Measurements from ENCODE around the gene TMEM108.
A peak's percentile ranks its signal among the peaks of the same experiment; 100 is the strongest.

Gene TMEM108

DNA sequence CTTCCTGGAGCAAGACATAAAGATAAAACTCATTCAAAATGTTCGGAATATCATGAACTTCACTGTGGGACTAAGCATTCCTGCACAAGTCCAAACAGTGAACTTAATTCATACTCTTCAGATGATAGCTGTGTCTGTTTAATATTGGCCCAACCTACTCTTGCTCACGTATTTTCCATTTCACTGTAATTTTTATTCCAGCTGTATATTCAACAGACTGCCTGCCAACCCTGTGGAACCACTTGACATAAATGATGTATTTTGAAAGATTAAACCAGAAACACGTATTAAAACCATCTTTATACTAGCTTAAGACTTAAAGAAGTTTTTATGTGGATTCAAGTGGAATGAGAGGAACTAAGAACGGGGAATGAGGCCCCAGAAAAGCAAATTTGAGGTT, 172.5 kb downstream of the TMEM108 start:
- no peak for DNase-seq (ENCODE audit: low read depth, low spot score)
- Histone ChIP-seq H3K4me3 (ENCODE audit: insufficient read length, low read depth) (no peak overlapping the region), H3K36me3 (ENCODE audit: insufficient read depth, insufficient read length, low read length) (no peaks in the 10 kb centered on the region), H3K9ac (ENCODE audit: insufficient read length, low read depth) (no peak overlapping the region), H3K4me1 (ENCODE audit: insufficient read depth, insufficient read length) (peaks cover 4% of the 10 kb centered on the region), H3K27me3 (ENCODE audit: insufficient read depth, insufficient read length) (no peaks in the 10 kb centered on the region), H3K9me3 (ENCODE audit: insufficient read depth, low read length) (no peaks in the 10 kb centered on the region)
- TF ChIP-seq YY1 (IDR thresholded peaks at IDR 0.05; ENCODE audit: insufficient read depth, insufficient read length) (no peak), SUZ12 (IDR thresholded peaks at IDR 0.05; ENCODE audit: extremely low read depth, insufficient read depth, insufficient read length) (no peak), ZNF274 (IDR thresholded peaks at IDR 0.05; ENCODE audit: low read depth, low read length) (no peak)

DNA sequence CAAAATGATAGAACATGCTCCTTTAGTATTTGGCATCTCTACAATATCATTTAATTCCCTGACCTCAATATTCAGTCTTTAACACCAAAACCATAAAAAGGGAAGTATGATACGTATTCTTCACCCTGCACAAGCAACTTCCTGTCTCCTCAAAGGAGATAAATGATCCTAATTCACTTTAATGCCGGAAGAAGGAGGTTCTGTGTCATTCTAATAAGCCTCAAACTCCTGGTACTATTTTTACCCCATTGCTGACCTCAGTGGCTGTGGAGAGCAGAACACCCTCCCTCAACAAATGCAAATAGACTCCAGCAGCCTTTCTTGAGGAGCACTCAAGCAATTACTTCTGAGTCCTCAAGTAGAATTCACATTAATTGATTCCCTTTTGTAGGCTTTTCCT, 173.3 kb downstream of the TMEM108 start:
- no peak overlapping the region for H3K9ac ChIP-seq (ENCODE audit: insufficient read length, low read depth)
- peak; percentile 70 for DNase-seq (ENCODE audit: low read depth, low spot score)
- no peaks in the 10 kb centered on the region for H3K9me3 ChIP-seq (ENCODE audit: insufficient read depth, low read length)
- no peak for TF ChIP-seq SUZ12 (IDR thresholded peaks at IDR 0.05; ENCODE audit: extremely low read depth, insufficient read depth, insufficient read length)
- TF ChIP-seq YY1 (IDR thresholded peaks at IDR 0.05; ENCODE audit: insufficient read depth, insufficient read length) = no peak
- TF ChIP-seq ZNF274 (IDR thresholded peaks at IDR 0.05; ENCODE audit: low read depth, low read length) = no peak
- no peak overlapping the region for H3K4me3 ChIP-seq (ENCODE audit: insufficient read length, low read depth)
- H3K4me1 ChIP-seq (ENCODE audit: insufficient read depth, insufficient read length) = peaks cover 2% of the 10 kb centered on the region
- H3K36me3 ChIP-seq (ENCODE audit: insufficient read depth, insufficient read length, low read length) = no peaks in the 10 kb centered on the region
- H3K27me3 ChIP-seq (ENCODE audit: insufficient read depth, insufficient read length) = no peaks in the 10 kb centered on the region

DNA sequence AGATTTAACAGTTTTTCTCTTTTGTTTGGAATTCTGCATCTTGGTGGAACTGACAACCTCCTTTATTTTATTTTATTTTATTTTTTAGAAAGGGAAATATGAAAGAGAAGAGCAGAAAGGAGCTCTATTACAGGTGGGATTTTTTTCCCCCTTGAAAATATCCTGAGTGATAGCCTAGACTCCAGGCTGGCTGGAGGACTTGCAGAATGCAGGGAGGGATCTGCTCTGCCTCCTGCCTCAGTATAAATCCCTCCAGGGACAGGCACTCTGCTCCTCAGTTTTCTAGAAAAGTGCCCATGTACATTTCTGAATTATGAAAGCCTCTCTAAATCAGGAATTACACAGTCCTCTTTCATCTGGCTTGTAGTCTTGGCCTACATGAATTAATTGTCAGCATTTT, 173.7 kb downstream of the TMEM108 start:
- Histone ChIP-seq H3K9ac (ENCODE audit: insufficient read length, low read depth) (no peak overlapping the region), H3K4me3 (ENCODE audit: insufficient read length, low read depth) (no peak overlapping the region), H3K36me3 (ENCODE audit: insufficient read depth, insufficient read length, low read length) (no peaks in the 10 kb centered on the region), H3K9me3 (ENCODE audit: insufficient read depth, low read length) (no peaks in the 10 kb centered on the region), H3K4me1 (ENCODE audit: insufficient read depth, insufficient read length) (peaks cover 2% of the 10 kb centered on the region), H3K27me3 (ENCODE audit: insufficient read depth, insufficient read length) (no peaks in the 10 kb centered on the region)
- TF ChIP-seq SUZ12 (IDR thresholded peaks at IDR 0.05; ENCODE audit: extremely low read depth, insufficient read depth, insufficient read length) (no peak), ZNF274 (IDR thresholded peaks at IDR 0.05; ENCODE audit: low read depth, low read length) (no peak), YY1 (IDR thresholded peaks at IDR 0.05; ENCODE audit: insufficient read depth, insufficient read length) (no peak)
- DNase-seq (ENCODE audit: low read depth, low spot score) = no peak

DNA sequence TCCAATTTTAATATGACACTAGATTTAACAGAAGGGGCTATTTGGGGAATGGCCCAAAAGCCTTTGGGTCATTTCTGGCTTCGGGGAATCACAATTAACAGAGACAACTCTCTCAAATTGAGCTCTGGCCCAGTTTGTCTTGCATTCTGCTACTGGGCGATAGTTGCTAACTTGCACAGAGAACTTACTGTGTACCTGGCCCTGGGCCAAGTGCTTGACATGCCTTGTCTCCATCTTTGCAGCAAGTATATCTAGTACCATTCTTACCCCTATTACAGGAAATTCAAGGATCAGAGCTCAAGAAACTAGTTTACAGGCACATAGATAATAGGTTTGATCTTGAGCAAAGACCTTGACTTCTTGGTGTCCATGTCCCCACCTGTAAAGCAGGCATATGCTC, 175.7 kb downstream of the TMEM108 start:
- Histone ChIP-seq H3K9me3 (ENCODE audit: insufficient read depth, low read length) (no peaks in the 10 kb centered on the region), H3K36me3 (ENCODE audit: insufficient read depth, insufficient read length, low read length) (no peaks in the 10 kb centered on the region), H3K4me3 (ENCODE audit: insufficient read length, low read depth) (no peak overlapping the region), H3K4me1 (ENCODE audit: insufficient read depth, insufficient read length) (no peaks in the 10 kb centered on the region), H3K27me3 (ENCODE audit: insufficient read depth, insufficient read length) (no peaks in the 10 kb centered on the region), H3K9ac (ENCODE audit: insufficient read length, low read depth) (no peak overlapping the region)
- no peak for TF ChIP-seq ZNF274 (IDR thresholded peaks at IDR 0.05; ENCODE audit: low read depth, low read length)
- TF ChIP-seq SUZ12 (IDR thresholded peaks at IDR 0.05; ENCODE audit: extremely low read depth, insufficient read depth, insufficient read length) = no peak
- TF ChIP-seq YY1 (IDR thresholded peaks at IDR 0.05; ENCODE audit: insufficient read depth, insufficient read length) = no peak
- no peak for DNase-seq (ENCODE audit: low read depth, low spot score)

DNA sequence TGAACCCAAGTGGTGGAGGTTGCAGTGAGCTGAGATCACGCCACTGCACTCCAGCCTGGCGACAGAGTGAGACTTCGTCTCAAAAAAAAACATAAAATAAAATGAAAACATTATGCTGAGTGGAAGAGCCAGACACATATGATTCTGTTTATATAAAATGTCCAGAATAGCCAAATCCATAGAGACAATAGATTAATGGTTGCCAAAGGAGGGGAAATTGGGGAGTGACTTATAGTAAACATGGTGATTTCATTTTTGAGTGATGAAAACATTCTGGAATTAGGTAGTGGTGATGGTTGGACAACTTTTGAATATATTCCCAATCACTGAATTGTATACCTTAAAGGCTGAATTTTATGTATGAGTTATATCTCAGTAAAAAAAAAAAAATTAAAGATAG, 189.6 kb downstream of the TMEM108 start:
- Histone ChIP-seq H3K9ac (ENCODE audit: insufficient read length, low read depth) (no peak overlapping the region), H3K36me3 (ENCODE audit: insufficient read depth, insufficient read length, low read length) (no peaks in the 10 kb centered on the region), H3K9me3 (ENCODE audit: insufficient read depth, low read length) (peaks cover 4% of the 10 kb centered on the region; the same call in 1 of the 2 replicates), H3K4me1 (ENCODE audit: insufficient read depth, insufficient read length) (no peaks in the 10 kb centered on the region), H3K4me3 (ENCODE audit: insufficient read length, low read depth) (no peak overlapping the region), H3K27me3 (ENCODE audit: insufficient read depth, insufficient read length) (no peaks in the 10 kb centered on the region)
- no peak for DNase-seq (ENCODE audit: low read depth, low spot score)
- TF ChIP-seq ZNF274 (IDR thresholded peaks at IDR 0.05; ENCODE audit: low read depth, low read length) (no peak), SUZ12 (IDR thresholded peaks at IDR 0.05; ENCODE audit: extremely low read depth, insufficient read depth, insufficient read length) (no peak), YY1 (IDR thresholded peaks at IDR 0.05; ENCODE audit: insufficient read depth, insufficient read length) (no peak)

DNA sequence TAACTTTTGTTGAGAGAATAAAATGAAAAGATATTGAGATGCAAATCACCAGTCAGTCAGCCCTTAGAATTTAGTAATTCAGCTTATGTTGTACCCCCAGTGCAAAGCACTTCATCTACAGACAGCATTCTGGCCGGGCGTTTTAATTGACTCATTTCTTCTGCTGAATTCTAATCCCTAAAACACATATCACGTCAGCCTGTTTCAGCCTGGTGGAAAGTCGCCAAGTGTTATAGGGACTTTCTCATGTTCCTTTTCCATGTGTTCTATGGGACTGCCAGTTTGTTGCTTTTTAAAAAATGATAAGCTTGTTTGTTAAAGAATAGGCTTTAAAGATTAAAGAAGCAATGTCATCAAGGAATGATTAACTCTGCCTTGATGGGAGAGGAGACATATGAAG, 192.0 kb downstream of the TMEM108 start:
- H3K27me3 ChIP-seq (ENCODE audit: insufficient read depth, insufficient read length) = no peaks in the 10 kb centered on the region

DNA sequence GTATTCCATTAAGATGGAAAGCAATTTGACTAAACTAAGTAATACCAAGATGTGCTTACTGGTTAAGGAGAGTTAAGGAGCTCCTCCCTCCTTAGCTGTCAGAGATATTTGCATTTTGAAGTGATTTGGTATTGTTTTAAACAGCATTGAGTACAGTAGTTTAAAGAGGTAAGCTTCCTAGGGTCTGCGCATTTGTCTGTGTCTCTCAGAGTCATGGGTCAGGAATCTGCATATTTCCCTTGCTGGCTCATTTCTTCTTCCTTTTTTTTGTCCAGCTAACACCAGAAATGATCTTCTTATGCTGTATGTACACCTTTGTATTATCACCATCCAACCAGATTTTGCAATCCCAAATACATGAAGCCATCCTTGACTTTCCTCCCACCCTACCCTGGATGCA, 198.7 kb downstream of the TMEM108 start:
- H3K4me3 ChIP-seq (ENCODE audit: insufficient read length, low read depth) = no peak overlapping the region
- TF ChIP-seq SUZ12 (IDR thresholded peaks at IDR 0.05; ENCODE audit: extremely low read depth, insufficient read depth, insufficient read length) = no peak
- TF ChIP-seq ZNF274 (IDR thresholded peaks at IDR 0.05; ENCODE audit: low read depth, low read length) = no peak
- no peak for TF ChIP-seq YY1 (IDR thresholded peaks at IDR 0.05; ENCODE audit: insufficient read depth, insufficient read length)
- no peaks in the 10 kb centered on the region; the same call in 1 of the 2 replicates for H3K9me3 ChIP-seq (ENCODE audit: insufficient read depth, low read length)
- H3K9ac ChIP-seq (ENCODE audit: insufficient read length, low read depth) = no peak overlapping the region
- DNase-seq (ENCODE audit: low read depth, low spot score) = no peak
- no peaks in the 10 kb centered on the region for H3K27me3 ChIP-seq (ENCODE audit: insufficient read depth, insufficient read length)
- no peaks in the 10 kb centered on the region for H3K36me3 ChIP-seq (ENCODE audit: insufficient read depth, insufficient read length, low read length)
- H3K4me1 ChIP-seq (ENCODE audit: insufficient read depth, insufficient read length) = no peaks in the 10 kb centered on the region

More for the DNA sequence above, 192.0 kb downstream of the TMEM108 start:
- DNase-seq (ENCODE audit: low read depth, low spot score) = no peak
- no peak overlapping the region for H3K9ac ChIP-seq (ENCODE audit: insufficient read length, low read depth)
- H3K9me3 ChIP-seq (ENCODE audit: insufficient read depth, low read length) = no peaks in the 10 kb centered on the region; the same call in 1 of the 2 replicates
- H3K4me3 ChIP-seq (ENCODE audit: insufficient read length, low read depth) = no peak overlapping the region
- H3K4me1 ChIP-seq (ENCODE audit: insufficient read depth, insufficient read length) = no peaks in the 10 kb centered on the region
- H3K36me3 ChIP-seq (ENCODE audit: insufficient read depth, insufficient read length, low read length) = no peaks in the 10 kb centered on the region
- TF ChIP-seq SUZ12 (IDR thresholded peaks at IDR 0.05; ENCODE audit: extremely low read depth, insufficient read depth, insufficient read length) = no peak

DNA sequence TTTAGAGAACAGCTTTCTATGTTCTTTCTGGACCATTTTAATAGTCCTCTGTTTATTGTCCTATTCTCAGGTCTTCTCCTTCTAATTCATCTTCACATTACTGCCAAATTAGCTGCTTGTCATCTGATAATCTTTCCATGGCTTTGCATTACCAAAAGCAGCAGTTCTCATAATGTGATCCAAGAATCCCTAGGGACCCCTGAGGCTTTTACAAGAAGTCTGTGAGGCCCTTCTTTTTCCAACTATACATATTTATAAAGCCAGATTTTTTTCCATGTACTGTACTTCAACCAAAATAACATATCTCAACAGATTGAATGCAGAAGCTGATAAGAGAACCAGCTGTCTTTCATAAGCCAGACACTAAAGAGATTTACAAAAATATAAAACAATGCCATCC, 199.2 kb downstream of the TMEM108 start:
- Histone ChIP-seq H3K36me3 (ENCODE audit: insufficient read depth, insufficient read length, low read length) (no peaks in the 10 kb centered on the region), H3K4me3 (ENCODE audit: insufficient read length, low read depth) (no peak overlapping the region), H3K9me3 (ENCODE audit: insufficient read depth, low read length) (no peaks in the 10 kb centered on the region; the same call in 1 of the 2 replicates), H3K4me1 (ENCODE audit: insufficient read depth, insufficient read length) (no peaks in the 10 kb centered on the region), H3K27me3 (ENCODE audit: insufficient read depth, insufficient read length) (no peaks in the 10 kb centered on the region), H3K9ac (ENCODE audit: insufficient read length, low read depth) (no peak overlapping the region)
- no peak for DNase-seq (ENCODE audit: low read depth, low spot score)
- TF ChIP-seq ZNF274 (IDR thresholded peaks at IDR 0.05; ENCODE audit: low read depth, low read length) (no peak), YY1 (IDR thresholded peaks at IDR 0.05; ENCODE audit: insufficient read depth, insufficient read length) (no peak), SUZ12 (IDR thresholded peaks at IDR 0.05; ENCODE audit: extremely low read depth, insufficient read depth, insufficient read length) (no peak)

Data from NT2/D1 (cell line).